Activated CD4-positive, alpha-beta T cell treated with anti-CD3 and anti-CD28 coated beads for 4 hours (primary cell): ENCODE results near the gene TNFRSF9.

Experiments used
- DNase-seq, 2 donors: peaks; one replicate each; pipeline ENCODE4 v3.0.0-alpha.2; 2020

The TNFRSF9 gene

GRCh38 chr1:7915826-7916500 is 24.7 kb downstream of the TNFRSF9 start:
- peak; percentile 44 to 64 for DNase-seq

DNA sequence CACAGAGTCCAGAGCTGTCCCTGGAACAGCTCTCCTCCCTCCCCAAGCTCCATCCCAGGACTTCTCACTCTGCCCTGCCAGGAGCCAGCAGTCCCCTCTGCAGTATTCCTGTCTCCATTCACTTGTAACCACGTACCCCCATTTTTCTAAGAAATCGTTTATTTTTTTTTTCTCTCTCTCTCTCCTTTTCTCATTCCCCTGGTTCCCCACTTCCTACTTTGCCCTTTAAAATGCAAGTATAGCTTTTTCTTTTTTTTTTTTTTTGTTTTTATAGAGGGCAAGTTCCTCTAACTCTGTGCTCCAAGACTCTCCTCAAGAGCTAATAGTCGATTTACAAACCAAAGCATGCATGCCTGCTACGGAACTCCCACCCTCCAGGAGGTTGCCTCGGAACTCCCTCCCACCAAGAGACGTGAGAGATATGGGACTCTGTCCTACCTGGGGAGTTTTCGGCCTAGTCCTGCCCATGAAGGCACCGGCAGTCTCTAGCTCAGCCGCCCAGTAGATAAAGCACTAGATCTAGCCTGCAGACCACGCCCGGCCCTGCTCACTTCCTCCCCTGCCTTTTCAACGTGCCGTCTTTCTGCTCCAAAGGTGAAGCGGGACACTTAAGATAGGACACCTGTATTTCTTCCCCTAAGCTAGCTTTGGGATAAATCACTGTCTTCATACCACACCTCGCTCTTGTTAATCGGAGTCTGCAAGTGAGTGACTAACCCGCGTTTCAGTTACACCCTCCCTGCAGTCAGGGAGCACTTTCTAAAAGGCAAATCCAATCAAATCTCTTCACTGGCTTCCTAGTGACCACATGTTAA is 27.7 kb downstream of the TNFRSF9 start:
- DNase-seq, result peak in 1 of 2 donors; percentile 34

DNA sequence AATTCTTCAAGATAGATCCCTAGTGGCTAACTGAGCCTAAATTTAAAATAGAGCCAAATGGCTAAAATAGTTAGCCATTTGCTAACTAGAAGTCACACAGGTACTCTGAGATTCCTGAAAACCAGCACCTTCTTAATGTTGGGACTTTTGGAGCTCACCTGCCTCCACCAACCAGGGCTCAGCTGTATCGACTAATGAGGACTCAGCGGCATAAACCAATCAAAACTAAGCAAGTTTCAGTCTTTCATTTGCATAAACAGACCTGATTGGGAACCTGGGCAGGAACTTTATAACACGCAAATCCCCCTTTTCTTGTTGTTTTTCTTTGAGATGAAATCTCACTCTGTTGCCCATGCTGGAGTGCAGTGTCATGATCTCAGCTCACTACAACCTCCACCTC is 28.5 kb downstream of the TNFRSF9 start:
- DNase-seq, result peak in 1 of 2 donors; percentile 13

GRCh38 chr1:7905262-7905661 is 35.4 kb downstream of the TNFRSF9 start:
- no peak for DNase-seq

DNA sequence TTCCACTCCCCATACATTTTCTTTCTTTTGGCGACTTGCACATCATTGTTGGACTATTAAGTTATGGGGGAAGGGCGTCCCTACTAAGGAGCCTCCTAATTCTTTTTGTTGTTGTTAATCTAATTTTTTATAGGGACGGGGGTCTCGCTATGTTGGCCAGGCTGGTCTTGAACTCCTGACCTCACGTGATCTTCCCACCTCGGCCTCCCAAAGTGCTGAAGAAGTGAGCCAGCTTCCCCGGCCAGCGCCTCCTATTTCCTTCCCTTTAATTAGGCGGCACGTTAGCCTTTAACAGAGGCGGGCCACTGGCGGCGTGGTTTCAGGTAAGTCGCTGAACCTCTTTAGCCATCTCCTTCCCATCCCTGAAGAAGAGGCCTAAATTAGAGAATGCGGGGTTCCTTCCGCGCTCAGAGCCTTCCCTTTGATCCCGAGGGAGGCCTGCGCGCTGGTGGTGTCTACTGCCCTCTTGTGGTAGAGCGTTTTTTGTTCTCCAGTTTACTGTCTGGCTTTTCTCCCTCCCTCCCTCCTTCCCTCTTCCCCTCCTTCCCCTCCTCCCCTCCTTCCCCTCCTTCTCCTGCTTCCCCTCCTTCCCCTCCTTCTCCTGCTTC is 38.1 kb downstream of the TNFRSF9 start:
- peak; percentile 59 to 72 for DNase-seq

- DNase-seq, result no peak
Observed at GRCh38 chr1:7899741-7900140, 40.9 kb downstream of the TNFRSF9 start.

DNA sequence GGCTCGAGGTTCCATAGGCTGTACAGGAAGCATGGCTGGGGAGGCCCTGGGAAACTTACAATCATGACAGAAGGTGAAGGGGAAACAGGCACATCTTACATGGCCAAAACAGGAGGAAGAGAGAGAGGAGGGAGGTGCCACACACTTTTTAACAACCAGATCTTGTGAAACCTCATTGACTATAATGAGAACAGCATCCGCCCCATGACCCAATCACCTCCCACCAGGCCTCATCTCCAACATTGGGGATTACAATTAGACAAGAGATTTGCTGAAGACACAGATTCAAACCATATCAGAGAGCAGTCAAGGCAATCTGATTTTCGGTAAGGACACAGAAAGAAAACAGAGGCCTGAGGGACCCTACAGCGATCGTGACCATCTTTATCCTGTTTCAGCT is 41.7 kb downstream of the TNFRSF9 start:
- DNase-seq, result no peak

DNA sequence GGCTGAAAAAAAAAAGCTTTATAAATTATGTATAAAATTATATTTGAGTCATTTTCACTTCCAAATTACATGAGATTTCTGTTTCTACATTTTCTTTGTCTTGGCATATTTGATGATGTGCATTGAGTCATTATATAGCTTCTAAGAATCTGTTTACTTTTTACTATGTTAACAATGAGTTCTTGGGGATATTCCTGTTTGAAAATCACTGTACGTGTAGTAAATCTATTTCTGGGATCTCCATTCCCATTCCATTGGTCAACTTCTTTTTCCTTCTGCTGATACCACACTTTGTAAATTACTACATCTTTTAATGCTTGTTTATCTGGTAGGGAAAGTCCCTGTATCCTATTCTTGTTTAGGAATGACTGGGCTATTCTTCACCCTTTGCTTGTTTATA is 43.6 kb downstream of the TNFRSF9 start:
- DNase-seq, result no peak

DNA sequence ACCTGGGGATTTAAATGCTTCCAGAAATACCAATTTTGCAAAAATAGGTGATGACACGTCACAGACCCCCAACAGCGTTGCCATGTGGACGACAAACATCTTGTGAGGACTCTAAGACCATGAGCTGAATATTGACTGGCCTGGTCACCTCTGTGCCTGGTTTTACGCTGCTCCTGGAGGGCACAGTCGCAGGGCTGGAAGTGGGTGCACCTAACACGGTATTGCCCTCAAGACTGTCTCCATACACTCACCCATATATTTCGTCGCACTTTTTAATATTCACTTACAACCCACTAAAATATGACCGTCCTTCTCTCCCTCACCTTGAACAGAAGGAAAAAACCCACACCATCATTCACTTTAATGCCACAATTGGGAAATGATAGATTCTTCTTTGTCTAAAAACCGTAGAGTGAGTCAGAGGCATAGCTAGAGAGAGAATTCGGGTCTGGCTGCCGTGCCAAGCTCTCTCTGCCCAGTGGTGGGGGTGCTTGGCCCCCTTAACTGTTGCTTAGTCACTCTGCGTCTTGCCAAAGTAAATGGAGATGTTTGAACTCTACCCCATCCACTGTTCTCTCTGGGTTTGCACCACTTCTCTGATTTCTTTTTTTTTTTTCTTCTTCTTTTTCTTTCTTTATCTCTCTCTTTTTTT is 47.0 kb downstream of the TNFRSF9 start:
- no peak for DNase-seq

- DNase-seq, result no peak
Observed at GRCh38 chr1:7891804-7892203, 48.8 kb downstream of the TNFRSF9 start.

DNA sequence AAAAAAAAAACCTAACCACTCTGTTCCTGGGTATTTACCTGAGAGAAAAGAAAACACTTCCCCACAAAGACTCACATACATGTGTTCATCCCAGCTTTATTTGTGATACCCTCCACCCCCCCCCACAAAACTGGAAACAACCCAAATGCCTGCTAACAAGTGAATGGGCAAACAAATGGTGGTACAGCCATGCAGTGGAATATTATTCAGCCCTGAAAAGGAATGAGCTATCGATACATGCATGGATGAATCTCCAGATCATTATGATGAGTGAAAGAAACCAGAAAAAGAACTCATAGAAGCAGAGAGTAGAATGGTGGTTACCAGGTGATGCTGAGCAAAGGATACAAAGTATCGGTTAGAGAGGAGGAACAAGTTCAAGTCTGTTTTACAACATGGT is 49.8 kb downstream of the TNFRSF9 start:
- DNase-seq, result no peak

- no peak for DNase-seq
Observed at GRCh38 chr1:7888248-7889081, 52.2 kb downstream of the TNFRSF9 start.

DNA sequence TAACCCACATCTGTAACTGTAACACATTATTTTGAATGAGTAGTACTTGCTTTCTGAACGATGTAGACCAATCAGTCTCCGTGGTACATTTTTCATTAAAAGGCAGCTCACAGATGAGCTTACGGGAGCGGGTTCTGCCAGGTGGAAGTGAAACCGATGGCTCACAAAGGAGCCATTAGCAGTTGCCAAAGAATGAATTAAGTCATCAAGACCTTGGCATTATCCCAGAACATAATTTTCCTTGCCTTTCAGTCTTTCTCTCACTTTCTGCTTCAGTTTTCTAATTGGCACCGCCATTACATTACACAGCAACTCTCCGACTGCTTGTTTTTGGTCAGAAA is 54.3 kb downstream of the TNFRSF9 start:
- DNase-seq, result no peak

- peak in 1 of 2 donors; percentile 16 for DNase-seq
Observed at GRCh38 chr1:7885513-7886404, 54.9 kb downstream of the TNFRSF9 start.

GRCh38 chr1:7884757-7885156 is 55.9 kb downstream of the TNFRSF9 start:
- no peak for DNase-seq

DNA sequence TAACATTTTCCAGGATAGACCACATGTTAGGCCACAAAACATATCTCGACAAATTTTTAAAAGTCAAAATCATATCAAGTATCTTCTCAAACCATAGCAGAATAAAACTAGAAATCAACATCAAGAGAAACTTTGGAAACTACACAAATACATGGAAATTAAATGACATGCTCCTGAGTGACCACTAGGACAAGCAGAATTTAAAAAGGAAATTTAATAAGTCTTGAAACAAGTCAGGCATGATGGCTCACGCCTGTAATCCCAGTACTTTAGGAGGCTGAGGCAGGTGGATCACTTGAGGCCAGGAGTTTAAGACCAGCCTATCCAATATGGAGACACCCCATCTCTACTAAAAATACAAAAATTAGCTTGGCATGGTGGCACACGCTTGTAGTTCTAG is 61.4 kb downstream of the TNFRSF9 start:
- no peak for DNase-seq

- no peak for DNase-seq
Observed at GRCh38 chr1:7878027-7878426, 62.6 kb downstream of the TNFRSF9 start.

GRCh38 chr1:7873801-7874795 is 66.5 kb downstream of the TNFRSF9 start:
- DNase-seq, result no peak

DNA sequence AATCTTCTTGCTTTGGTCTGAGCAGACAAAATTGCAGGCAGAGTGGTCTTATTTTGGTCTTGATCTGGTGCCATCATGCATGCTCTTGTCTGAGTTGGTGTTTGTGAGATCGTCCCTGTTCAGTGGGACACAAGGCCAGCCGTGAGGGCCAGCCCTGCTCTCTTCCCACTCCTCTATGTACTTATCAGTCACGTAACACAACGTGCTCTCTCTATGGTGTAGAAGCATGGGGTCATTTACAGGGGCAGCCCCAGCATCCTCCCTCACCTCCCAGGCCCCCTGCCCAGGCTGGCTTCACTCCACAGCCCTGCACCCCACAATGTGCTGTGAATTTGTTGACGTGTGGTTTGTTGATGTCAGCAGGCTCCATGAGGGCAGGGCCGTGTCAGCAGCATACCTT is 69.5 kb downstream of the TNFRSF9 start:
- no peak for DNase-seq
